Stomach (tissue), 4 donors: ENCODE data around the gene ANKRD65.
A peak's percentile ranks its signal among the peaks of the same experiment; 100 is the strongest.

Experiments
- CTCF ChIP-seq, 7 experiments: fragments of 450-650 bp in 4 of 7; fragments of 200-600 bp in 3 of 7; sonication (generic) in 3 of 7; IDR thresholded peaks; one replicate each; pipeline ENCODE4 v1.5.1; 2016 to 2019; ENCODE audit warnings: antibody characterized with exemption in 7 of 7, control low read depth in 2 of 7, mild to moderate bottlenecking in 1 of 7
- EP300 ChIP-seq: sonication (generic); formaldehyde crosslinking; IDR thresholded peaks from one replicate; pipeline ENCODE4 v1.6.1; 2017; ENCODE audit warnings: antibody characterized with exemption
- POLR2A ChIP-seq, 4 donors: fragments of 450-650 bp; IDR thresholded peaks; one replicate each; pipeline ENCODE4 v1.6.1; 2016; ENCODE audit warnings: antibody characterized with exemption in 4 of 4, control low read depth in 2 of 4, mild to moderate bottlenecking in 1 of 4, moderate library complexity in 1 of 4
- POLR2AphosphoS5 ChIP-seq, 3 donors: sonication (generic); formaldehyde crosslinking; IDR thresholded peaks; one replicate each; pipeline ENCODE4 v1.6.1; 2016; ENCODE audit warnings: antibody characterized with exemption in 3 of 3

- no peak for TF ChIP-seq CTCF (IDR thresholded peaks at IDR 0.05)
- TF ChIP-seq POLR2AphosphoS5 (IDR thresholded peaks at IDR 0.05) = peak in 2 of 3 donors; percentile 2 to 7
- TF ChIP-seq EP300 = no peak
- TF ChIP-seq POLR2A (IDR thresholded peaks at IDR 0.05) = no peak
Measured at GRCh38 chr1:1399872-1400575, 21.1 kb downstream of the ANKRD65 start.
